Measurements from ENCODE around the gene TTYH3.

Gene TTYH3

GRCh38 chr7:2649991-2650390 lies 18.2 kb downstream of the TTYH3 start:
- Histone ChIP-seq H3K9ac (ENCODE audit: low read length) (no peak overlapping the region), H3K27ac (ENCODE audit: low read length) (no peak overlapping the region), H3K36me3 (ENCODE audit: control insufficient read depth, low read depth, low read length) (peaks cover 32% of the 10 kb centered on the region), H3K4me3 (ENCODE audit: low read length) (no peak overlapping the region), H3K9me3 (ENCODE audit: control insufficient read depth, low read depth, low read length) (no peaks in the 10 kb centered on the region), H3K4me1 (ENCODE audit: control insufficient read depth, low read depth, low read length) (peaks cover 8% of the 10 kb centered on the region), H3K27me3 (ENCODE audit: control insufficient read depth, insufficient read depth, low read length) (no peaks in the 10 kb centered on the region)

- no peak overlapping the region for H3K9ac ChIP-seq (ENCODE audit: low read length)
- no peak overlapping the region for H3K27ac ChIP-seq (ENCODE audit: low read length)
- H3K9me3 ChIP-seq (ENCODE audit: control insufficient read depth, low read depth, low read length) = no peaks in the 10 kb centered on the region
- H3K27me3 ChIP-seq (ENCODE audit: control insufficient read depth, insufficient read depth, low read length) = no peaks in the 10 kb centered on the region
- H3K4me3 ChIP-seq (ENCODE audit: low read length) = no peak overlapping the region
- H3K36me3 ChIP-seq (ENCODE audit: control insufficient read depth, low read depth, low read length) = peaks cover 32% of the 10 kb centered on the region
- peaks cover 3% of the 10 kb centered on the region for H3K4me1 ChIP-seq (ENCODE audit: control insufficient read depth, low read depth, low read length)
These were observed 18.7 kb downstream of the TTYH3 start for GRCh38 chr7:2650451-2650850.

GRCh38 chr7:2651336-2651735 lies 19.6 kb downstream of the TTYH3 start:
- Histone ChIP-seq H3K9ac (ENCODE audit: low read length) (no peak overlapping the region), H3K4me3 (ENCODE audit: low read length) (no peak overlapping the region), H3K36me3 (ENCODE audit: control insufficient read depth, low read depth, low read length) (peaks cover 32% of the 10 kb centered on the region), H3K27me3 (ENCODE audit: control insufficient read depth, insufficient read depth, low read length) (no peaks in the 10 kb centered on the region), H3K9me3 (ENCODE audit: control insufficient read depth, low read depth, low read length) (no peaks in the 10 kb centered on the region), H3K4me1 (ENCODE audit: control insufficient read depth, low read depth, low read length) (no peaks in the 10 kb centered on the region), H3K27ac (ENCODE audit: low read length) (no peak overlapping the region)

GRCh38 chr7:2651847-2652735 lies 20.3 kb downstream of the TTYH3 start:
- Histone ChIP-seq H3K27ac (ENCODE audit: low read length) (no peak overlapping the region), H3K4me3 (ENCODE audit: low read length) (no peak overlapping the region), H3K36me3 (ENCODE audit: control insufficient read depth, low read depth, low read length) (peaks cover 32% of the 10 kb centered on the region), H3K9ac (ENCODE audit: low read length) (no peak overlapping the region), H3K27me3 (ENCODE audit: control insufficient read depth, insufficient read depth, low read length) (no peaks in the 10 kb centered on the region), H3K4me1 (ENCODE audit: control insufficient read depth, low read depth, low read length) (no peaks in the 10 kb centered on the region), H3K9me3 (ENCODE audit: control insufficient read depth, low read depth, low read length) (no peaks in the 10 kb centered on the region)

DNA sequence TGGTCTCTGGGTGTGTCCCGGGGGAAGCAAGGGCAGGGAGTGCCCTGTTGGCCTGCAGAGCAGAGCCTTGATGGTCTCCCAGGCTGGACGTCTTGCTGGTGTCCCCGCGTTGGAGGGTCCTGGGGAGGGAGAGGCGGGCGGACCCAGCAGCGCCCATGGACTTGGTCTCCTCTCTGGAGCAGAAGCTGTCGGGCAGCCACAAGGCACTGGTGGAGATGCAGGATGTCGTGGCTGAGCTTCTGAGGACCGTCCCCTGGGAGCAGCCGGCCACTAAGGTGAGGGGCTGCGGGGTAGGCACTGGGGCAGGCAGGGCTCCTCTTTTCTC lies 20.9 kb downstream of the TTYH3 start:
- no peaks in the 10 kb centered on the region for H3K4me1 ChIP-seq (ENCODE audit: control insufficient read depth, low read depth, low read length)
- no peak overlapping the region for H3K9ac ChIP-seq (ENCODE audit: low read length)
- H3K27me3 ChIP-seq (ENCODE audit: control insufficient read depth, insufficient read depth, low read length) = no peaks in the 10 kb centered on the region
- no peak overlapping the region for H3K4me3 ChIP-seq (ENCODE audit: low read length)
- peaks cover 35% of the 10 kb centered on the region for H3K36me3 ChIP-seq (ENCODE audit: control insufficient read depth, low read depth, low read length)
- no peaks in the 10 kb centered on the region for H3K9me3 ChIP-seq (ENCODE audit: control insufficient read depth, low read depth, low read length)
- H3K27ac ChIP-seq (ENCODE audit: low read length) = no peak overlapping the region

DNA sequence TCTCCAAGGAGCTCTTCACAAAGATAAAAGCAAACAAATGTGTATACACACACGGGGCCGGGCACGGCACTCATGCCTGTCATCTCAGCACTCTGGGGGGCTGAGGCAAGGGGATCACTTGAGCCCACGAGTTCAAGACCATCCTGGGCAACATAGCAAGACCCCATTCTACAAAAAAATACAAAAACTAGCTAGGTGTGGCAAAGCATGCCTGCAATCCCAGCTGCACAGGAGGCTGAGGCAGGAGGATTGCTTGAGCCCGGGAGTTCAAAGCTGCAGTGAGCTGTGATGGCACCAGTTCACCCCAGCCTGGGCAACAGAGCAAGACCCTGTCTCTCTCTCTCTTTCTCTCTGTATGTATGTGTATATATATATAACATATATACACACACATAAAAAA lies 22.3 kb downstream of the TTYH3 start:
- no peak overlapping the region for H3K9ac ChIP-seq (ENCODE audit: low read length)
- H3K9me3 ChIP-seq (ENCODE audit: control insufficient read depth, low read depth, low read length) = no peaks in the 10 kb centered on the region
- H3K27ac ChIP-seq (ENCODE audit: low read length) = no peak overlapping the region
- no peak overlapping the region for H3K4me3 ChIP-seq (ENCODE audit: low read length)
- no peaks in the 10 kb centered on the region for H3K4me1 ChIP-seq (ENCODE audit: control insufficient read depth, low read depth, low read length)
- peaks cover 37% of the 10 kb centered on the region for H3K36me3 ChIP-seq (ENCODE audit: control insufficient read depth, low read depth, low read length)
- no peaks in the 10 kb centered on the region for H3K27me3 ChIP-seq (ENCODE audit: control insufficient read depth, insufficient read depth, low read length)

DNA sequence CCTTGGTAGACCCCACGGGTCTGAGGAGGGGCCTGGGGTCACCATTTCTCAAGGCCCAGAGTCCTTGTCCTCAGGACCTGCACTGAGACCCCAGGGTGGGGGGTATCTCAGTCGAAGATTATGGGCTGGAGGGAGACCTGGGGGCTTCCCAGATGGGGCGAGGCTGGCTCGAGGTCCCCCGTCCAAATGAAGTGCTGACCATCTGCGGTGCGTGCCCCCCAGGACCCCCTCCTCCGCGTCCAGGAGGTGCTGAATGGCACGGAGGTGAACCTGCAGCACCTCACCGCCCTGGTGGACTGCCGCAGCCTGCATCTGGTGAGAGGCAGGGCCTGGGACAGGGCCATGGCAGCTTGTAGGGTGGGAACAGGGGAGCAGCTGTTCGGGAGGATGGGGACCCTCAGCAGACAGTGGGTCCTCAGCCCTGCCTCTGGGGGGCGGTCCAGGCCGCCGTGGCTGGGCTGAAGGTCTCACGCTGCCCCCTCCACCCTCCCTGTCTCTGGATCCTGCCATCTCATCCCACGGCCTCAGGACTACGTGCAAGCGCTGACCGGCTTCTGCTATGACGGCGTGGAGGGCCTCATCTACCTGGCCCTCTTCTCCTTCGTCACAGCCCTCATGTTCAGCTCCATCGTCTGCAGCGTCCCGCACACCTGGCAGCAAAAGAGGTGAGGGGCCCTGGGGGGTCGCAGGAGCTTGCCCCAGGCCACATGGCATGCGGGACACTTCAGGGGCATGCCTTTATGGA lies 24.3 kb downstream of the TTYH3 start:
- Histone ChIP-seq H3K9me3 (ENCODE audit: control insufficient read depth, low read depth, low read length) (no peaks in the 10 kb centered on the region), H3K27ac (ENCODE audit: low read length) (no peak overlapping the region), H3K9ac (ENCODE audit: low read length) (no peak overlapping the region), H3K27me3 (ENCODE audit: control insufficient read depth, insufficient read depth, low read length) (no peaks in the 10 kb centered on the region), H3K36me3 (ENCODE audit: control insufficient read depth, low read depth, low read length) (peaks cover 28% of the 10 kb centered on the region), H3K4me1 (ENCODE audit: control insufficient read depth, low read depth, low read length) (no peaks in the 10 kb centered on the region), H3K4me3 (ENCODE audit: low read length) (no peak overlapping the region)

DNA sequence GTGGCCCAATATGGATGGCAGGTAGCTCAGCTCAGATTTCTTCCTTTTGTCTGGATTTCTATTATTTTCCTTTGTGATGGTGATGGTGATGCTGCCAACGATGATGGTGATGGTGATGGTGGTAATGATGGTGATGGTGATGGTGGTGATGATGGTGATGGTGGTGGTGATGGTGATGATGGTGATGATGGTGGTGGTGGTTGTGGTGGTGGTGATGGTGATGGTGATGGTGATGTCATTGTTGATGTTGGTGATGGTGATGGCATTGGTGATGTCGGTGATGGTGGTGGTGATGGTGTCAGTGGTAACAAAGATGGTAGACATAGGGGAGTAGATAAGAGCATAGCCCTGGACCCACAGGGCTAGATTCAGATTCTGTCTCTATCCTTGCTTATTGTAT lies 25.4 kb downstream of the TTYH3 start:
- Histone ChIP-seq H3K27ac (ENCODE audit: low read length) (no peak overlapping the region), H3K27me3 (ENCODE audit: control insufficient read depth, insufficient read depth, low read length) (no peaks in the 10 kb centered on the region), H3K9me3 (ENCODE audit: control insufficient read depth, low read depth, low read length) (no peaks in the 10 kb centered on the region), H3K36me3 (ENCODE audit: control insufficient read depth, low read depth, low read length) (peaks cover 19% of the 10 kb centered on the region), H3K4me1 (ENCODE audit: control insufficient read depth, low read depth, low read length) (no peaks in the 10 kb centered on the region), H3K4me3 (ENCODE audit: low read length) (no peak overlapping the region), H3K9ac (ENCODE audit: low read length) (no peak overlapping the region)

DNA sequence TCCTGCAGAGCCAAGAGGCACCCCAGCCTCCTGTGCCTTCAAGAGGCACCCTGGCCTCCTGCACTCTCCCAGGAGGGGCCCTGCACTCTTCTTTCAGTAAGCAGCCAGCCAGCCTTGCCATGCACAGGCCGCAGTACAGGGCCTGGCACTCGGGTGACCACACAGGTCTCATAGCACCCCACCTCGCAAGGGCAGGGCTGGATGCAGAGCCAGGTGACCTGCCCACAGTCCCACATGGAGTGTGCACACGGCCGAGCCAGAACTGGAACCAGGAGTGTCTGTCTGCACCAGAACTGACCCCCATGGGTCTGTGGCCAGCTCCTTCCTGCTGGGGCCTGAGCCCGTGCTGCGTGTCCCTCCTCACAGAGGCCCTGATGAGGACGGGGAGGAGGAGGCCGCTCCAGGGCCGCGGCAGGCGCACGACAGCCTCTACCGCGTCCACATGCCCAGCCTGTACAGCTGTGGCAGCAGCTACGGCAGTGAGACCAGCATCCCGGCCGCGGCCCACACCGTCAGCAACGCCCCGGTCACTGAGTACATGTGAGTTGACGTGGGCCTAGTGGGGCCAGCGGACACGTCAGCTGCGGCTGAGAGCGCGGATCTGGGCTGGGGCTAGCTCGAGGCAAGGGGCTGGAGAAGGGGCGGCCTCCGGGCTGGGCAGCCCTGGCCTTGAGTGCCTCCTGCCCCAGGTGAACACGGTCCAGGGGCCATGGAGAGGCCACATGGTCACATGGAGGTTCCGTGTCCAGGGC lies 26.3 kb downstream of the TTYH3 start:
- Histone ChIP-seq H3K27me3 (ENCODE audit: control insufficient read depth, insufficient read depth, low read length) (no peaks in the 10 kb centered on the region), H3K4me3 (ENCODE audit: low read length) (no peak overlapping the region), H3K9me3 (ENCODE audit: control insufficient read depth, low read depth, low read length) (no peaks in the 10 kb centered on the region), H3K27ac (ENCODE audit: low read length) (no peak overlapping the region), H3K4me1 (ENCODE audit: control insufficient read depth, low read depth, low read length) (no peaks in the 10 kb centered on the region), H3K9ac (ENCODE audit: low read length) (no peak overlapping the region), H3K36me3 (ENCODE audit: control insufficient read depth, low read depth, low read length) (peaks cover 18% of the 10 kb centered on the region)

DNA sequence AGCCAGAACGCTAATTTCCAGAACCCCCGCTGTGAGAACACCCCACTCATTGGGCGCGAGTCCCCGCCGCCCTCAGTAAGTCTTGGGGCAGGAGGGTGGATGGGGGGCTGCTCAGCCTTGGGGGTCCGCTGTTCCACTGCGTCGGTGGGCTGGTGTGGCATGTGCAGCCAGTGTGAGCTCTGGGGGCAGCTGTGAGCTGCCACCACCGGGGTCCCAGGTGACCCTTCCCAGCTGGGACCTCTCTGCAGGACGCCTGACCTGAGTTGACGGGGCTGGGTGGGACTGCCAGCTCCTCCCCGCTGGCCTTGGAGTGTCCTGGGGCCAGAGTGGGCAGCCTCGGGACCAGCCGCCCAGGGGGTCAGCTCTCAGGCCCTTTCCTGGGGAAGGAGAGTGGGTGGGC lies 27.2 kb downstream of the TTYH3 start:
- H3K9ac ChIP-seq (ENCODE audit: low read length) = no peak overlapping the region
- H3K4me3 ChIP-seq (ENCODE audit: low read length) = no peak overlapping the region
- no peaks in the 10 kb centered on the region for H3K4me1 ChIP-seq (ENCODE audit: control insufficient read depth, low read depth, low read length)
- no peaks in the 10 kb centered on the region for H3K9me3 ChIP-seq (ENCODE audit: control insufficient read depth, low read depth, low read length)
- H3K36me3 ChIP-seq (ENCODE audit: control insufficient read depth, low read depth, low read length) = peaks cover 18% of the 10 kb centered on the region
- H3K27me3 ChIP-seq (ENCODE audit: control insufficient read depth, insufficient read depth, low read length) = no peaks in the 10 kb centered on the region
- no peak overlapping the region for H3K27ac ChIP-seq (ENCODE audit: low read length)

- Histone ChIP-seq H3K27me3 (ENCODE audit: control insufficient read depth, insufficient read depth, low read length) (no peaks in the 10 kb centered on the region), H3K4me1 (ENCODE audit: control insufficient read depth, low read depth, low read length) (no peaks in the 10 kb centered on the region), H3K27ac (ENCODE audit: low read length) (no peak overlapping the region), H3K4me3 (ENCODE audit: low read length) (no peak overlapping the region), H3K36me3 (ENCODE audit: control insufficient read depth, low read depth, low read length) (peaks cover 18% of the 10 kb centered on the region), H3K9ac (ENCODE audit: low read length) (no peak overlapping the region), H3K9me3 (ENCODE audit: control insufficient read depth, low read depth, low read length) (no peaks in the 10 kb centered on the region)
These were observed 28.0 kb downstream of the TTYH3 start for GRCh38 chr7:2659556-2660358.
